ENCODE data around the gene BNIP5.

BNIP5 gene

DNA sequence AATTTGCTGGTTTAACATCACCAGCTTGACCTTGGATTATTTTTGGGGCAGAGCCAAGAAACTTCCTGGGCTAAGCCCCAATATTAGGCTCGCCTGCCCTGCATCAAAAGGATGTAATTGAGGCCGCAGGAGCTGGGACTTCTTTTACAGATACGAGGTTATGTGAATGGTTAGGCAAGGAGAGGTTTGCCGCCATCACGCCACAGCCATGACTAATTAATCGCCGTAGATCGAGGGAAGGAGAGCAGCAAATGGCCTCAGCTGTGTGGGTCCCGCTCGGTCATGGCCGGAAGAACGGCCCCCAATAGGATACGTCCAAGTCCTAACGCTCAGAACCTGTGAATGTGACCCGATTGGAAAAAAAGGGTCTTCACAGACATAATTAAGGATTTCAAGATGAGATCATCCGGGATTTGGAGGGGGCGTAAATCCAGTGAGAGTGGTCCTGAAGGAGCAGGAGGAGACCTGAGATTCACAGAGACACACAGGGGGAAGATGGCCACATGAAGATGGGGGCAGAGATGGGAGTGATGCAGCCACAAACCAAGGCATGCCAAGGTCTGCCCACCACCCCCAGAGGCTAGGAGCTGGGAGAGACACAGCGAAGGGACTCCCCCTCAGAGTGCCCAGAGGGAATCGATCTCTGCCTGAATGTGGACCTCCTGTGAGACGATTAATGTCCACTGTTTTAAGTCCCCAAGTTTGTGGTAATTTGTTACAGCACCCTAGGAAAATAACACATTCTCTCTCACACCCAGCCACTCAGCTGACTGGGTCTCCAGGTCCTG, 10.0 kb upstream of the BNIP5 start:
- Histone ChIP-seq H3K36me3 (ENCODE audit: insufficient read depth, low read length) (no peaks in the 10 kb centered on the region), H3K79me2 (ENCODE audit: insufficient read depth, low read length) (no peaks in the 10 kb centered on the region), H3K4me1 (ENCODE audit: insufficient read depth, low read length) (no peaks in the 10 kb centered on the region), H3K9ac (ENCODE audit: low read depth, low read length) (no peak overlapping the region), H4K20me1 (ENCODE audit: insufficient read depth, low read length) (no peaks in the 10 kb centered on the region), H3K9me3 (ENCODE audit: insufficient read depth, low read length, severe bottlenecking) (no peaks in the 10 kb centered on the region), H3K27ac (ENCODE audit: low read length) (no peak overlapping the region), H3K4me2 (ENCODE audit: insufficient read depth, low read length) (no peak overlapping the region), H3K4me3 (ENCODE audit: low read depth in 1 of 2, low read length in 2 of 2) (no peak overlapping the region), H3K27me3 (ENCODE audit: insufficient read depth, low read length, poor library complexity) (peaks cover 3% of the 10 kb centered on the region), H2AFZ (ENCODE audit: low read depth, low read length) (no peak overlapping the region)
- DNase-seq, result no peak
- TF ChIP-seq, protein P1, sequence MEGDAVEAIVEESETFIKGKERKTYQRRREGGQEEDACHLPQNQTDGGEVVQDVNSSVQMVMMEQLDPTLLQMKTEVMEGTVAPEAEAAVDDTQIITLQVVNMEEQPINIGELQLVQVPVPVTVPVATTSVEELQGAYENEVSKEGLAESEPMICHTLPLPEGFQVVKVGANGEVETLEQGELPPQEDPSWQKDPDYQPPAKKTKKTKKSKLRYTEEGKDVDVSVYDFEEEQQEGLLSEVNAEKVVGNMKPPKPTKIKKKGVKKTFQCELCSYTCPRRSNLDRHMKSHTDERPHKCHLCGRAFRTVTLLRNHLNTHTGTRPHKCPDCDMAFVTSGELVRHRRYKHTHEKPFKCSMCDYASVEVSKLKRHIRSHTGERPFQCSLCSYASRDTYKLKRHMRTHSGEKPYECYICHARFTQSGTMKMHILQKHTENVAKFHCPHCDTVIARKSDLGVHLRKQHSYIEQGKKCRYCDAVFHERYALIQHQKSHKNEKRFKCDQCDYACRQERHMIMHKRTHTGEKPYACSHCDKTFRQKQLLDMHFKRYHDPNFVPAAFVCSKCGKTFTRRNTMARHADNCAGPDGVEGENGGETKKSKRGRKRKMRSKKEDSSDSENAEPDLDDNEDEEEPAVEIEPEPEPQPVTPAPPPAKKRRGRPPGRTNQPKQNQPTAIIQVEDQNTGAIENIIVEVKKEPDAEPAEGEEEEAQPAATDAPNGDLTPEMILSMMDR (IDR thresholded peaks at IDR 0.05; ENCODE audit: borderline replicate concordance, extremely low read depth, low read length, poor library complexity, severe bottlenecking), result no peak
- ATAC-seq (ENCODE audit: insufficient read depth, low read depth), result no peak

DNA sequence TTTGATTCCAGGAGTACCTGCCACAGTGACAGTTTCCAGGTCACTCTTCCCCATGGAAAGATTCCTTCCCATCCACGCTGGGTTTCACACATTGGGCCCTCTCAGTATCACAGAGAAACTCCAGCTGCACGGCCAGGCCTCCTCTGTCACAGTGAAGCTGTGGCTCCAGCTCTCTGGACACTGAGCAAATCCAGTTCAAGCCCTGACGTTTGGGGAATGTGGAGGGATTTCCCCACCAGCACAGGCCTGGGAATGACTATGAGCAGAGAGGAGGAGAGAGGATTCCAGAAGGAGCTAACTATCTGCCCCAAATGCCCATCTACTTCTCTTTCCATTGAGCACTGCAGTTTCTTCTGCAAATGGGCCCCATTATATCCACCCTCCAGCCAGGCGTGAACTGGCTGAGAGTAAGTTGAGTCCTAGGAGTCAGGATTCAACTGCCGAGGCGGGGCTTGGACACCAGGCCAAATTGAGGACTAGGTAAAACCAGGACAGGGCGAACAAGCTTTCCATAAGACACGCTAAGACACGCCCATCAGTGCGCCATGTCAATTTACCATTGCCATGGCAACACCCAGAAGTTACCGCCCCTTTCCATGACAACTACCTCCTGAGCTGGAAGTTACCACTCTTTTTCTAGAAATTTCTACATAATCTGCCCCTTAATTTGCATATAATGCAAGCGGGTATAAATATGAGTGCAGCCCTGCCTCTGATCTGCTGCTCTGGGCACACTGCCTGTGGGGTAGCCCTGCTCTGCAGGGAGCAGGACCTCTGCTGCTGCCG, 9.2 kb upstream of the BNIP5 start:
- no peaks in the 10 kb centered on the region for H3K9me3 ChIP-seq (ENCODE audit: insufficient read depth, low read length, severe bottlenecking)
- no peak overlapping the region for H3K9ac ChIP-seq (ENCODE audit: low read depth, low read length)
- TF ChIP-seq, protein P1 (IDR thresholded peaks at IDR 0.05; ENCODE audit: borderline replicate concordance, extremely low read depth, low read length, poor library complexity, severe bottlenecking), result no peak
- TF ChIP-seq EZH2 (IDR thresholded peaks at IDR 0.05; ENCODE audit: borderline replicate concordance, low read depth, low read length, severe bottlenecking), result no peak
- H3K79me2 ChIP-seq (ENCODE audit: insufficient read depth, low read length), result no peaks in the 10 kb centered on the region
- ATAC-seq (ENCODE audit: insufficient read depth, low read depth) (no peak), DNase-seq (no peak)
- H3K4me1 ChIP-seq (ENCODE audit: insufficient read depth, low read length), result no peaks in the 10 kb centered on the region
- no peaks in the 10 kb centered on the region for H4K20me1 ChIP-seq (ENCODE audit: insufficient read depth, low read length)
- peaks cover 3% of the 10 kb centered on the region for H3K27me3 ChIP-seq (ENCODE audit: insufficient read depth, low read length, poor library complexity)
- no peak overlapping the region for H3K4me2 ChIP-seq (ENCODE audit: insufficient read depth, low read length)
- H3K27ac ChIP-seq (ENCODE audit: low read length), result no peak overlapping the region
- no peak overlapping the region for H3K4me3 ChIP-seq (ENCODE audit: low read depth in 1 of 2, low read length in 2 of 2)
- H2AFZ ChIP-seq (ENCODE audit: low read depth, low read length), result no peak overlapping the region
- no peaks in the 10 kb centered on the region for H3K36me3 ChIP-seq (ENCODE audit: insufficient read depth, low read length)

DNA sequence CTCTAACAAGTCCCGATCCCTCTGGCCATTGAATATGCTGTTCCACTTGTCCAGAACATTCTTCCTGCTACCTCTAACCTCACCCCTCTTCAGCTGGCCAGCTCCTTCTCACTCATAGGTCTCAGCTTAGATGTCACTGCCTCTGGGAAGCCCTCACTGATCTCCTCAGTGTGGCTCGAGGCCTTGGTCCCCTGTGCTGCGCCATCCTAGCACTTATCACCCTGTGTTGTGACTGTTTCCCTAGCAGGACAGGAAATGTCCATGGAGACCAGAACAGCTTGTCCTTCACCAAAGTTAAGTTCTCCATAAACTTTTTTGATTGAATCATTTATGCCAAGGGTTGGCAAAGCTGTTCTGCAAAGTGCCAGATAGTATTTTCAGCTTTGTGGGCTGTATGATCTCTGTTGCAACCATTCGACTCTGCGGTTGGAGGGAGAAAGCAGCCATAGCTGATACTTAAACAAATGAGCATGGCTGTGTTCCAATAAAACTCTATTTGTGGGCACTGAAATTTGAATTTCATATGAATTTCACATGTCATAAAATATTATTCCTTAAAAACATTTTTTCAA, 6.5 kb upstream of the BNIP5 start:
- H3K79me2 ChIP-seq (ENCODE audit: insufficient read depth, low read length), result no peaks in the 10 kb centered on the region
- no peak overlapping the region for H3K9ac ChIP-seq (ENCODE audit: low read depth, low read length)
- no peak overlapping the region for H3K4me3 ChIP-seq (ENCODE audit: low read depth in 1 of 2, low read length in 2 of 2)
- no peak overlapping the region for H3K27ac ChIP-seq (ENCODE audit: low read length)
- no peaks in the 10 kb centered on the region for H3K4me1 ChIP-seq (ENCODE audit: insufficient read depth, low read length)
- no peak for DNase-seq
- H4K20me1 ChIP-seq (ENCODE audit: insufficient read depth, low read length), result peaks cover 3% of the 10 kb centered on the region; the same call in 1 of the 2 replicates
- H3K27me3 ChIP-seq (ENCODE audit: insufficient read depth, low read length, poor library complexity), result peaks cover 7% of the 10 kb centered on the region
- TF ChIP-seq, protein P1 (IDR thresholded peaks at IDR 0.05; ENCODE audit: borderline replicate concordance, extremely low read depth, low read length, poor library complexity, severe bottlenecking), result no peak
- TF ChIP-seq EZH2 (IDR thresholded peaks at IDR 0.05; ENCODE audit: borderline replicate concordance, low read depth, low read length, severe bottlenecking), result no peak
- ATAC-seq (ENCODE audit: insufficient read depth, low read depth), result no peak
- no peak overlapping the region for H3K4me2 ChIP-seq (ENCODE audit: insufficient read depth, low read length)
- H3K9me3 ChIP-seq (ENCODE audit: insufficient read depth, low read length, severe bottlenecking), result no peaks in the 10 kb centered on the region
- no peak overlapping the region for H2AFZ ChIP-seq (ENCODE audit: low read depth, low read length)
- H3K36me3 ChIP-seq (ENCODE audit: insufficient read depth, low read length), result no peaks in the 10 kb centered on the region
